HFFc6 (cell line): ENCODE data around the gene ALK. TPM values are rescaled to one million over a fixed set of nuclear protein-coding genes. Genes with fewer than 3 reads are reported as not detected.

Source experiments
- DNase-seq: peaks from one replicate; pipeline ENCODE4 v3.0.0-alpha.2; 2018
- H3K27ac Mint-ChIP-seq: 2 replicates; pipeline ENCODE4 v1.8.0; 2020; ENCODE audit warnings: mild to moderate bottlenecking, mixed read lengths
- H3K27me3 Mint-ChIP-seq: 2 replicates; pipeline ENCODE4 v1.8.0; 2021; ENCODE audit warnings: mild to moderate bottlenecking, moderate library complexity, mixed read lengths; ENCODE audit not compliant: insufficient read depth
- H3K36me3 Mint-ChIP-seq: 2 replicates; pipeline ENCODE4 v1.8.0; 2021; ENCODE audit warnings: low read depth, mixed read lengths
- H3K4me1 Mint-ChIP-seq: 2 replicates; pipeline ENCODE4 v1.8.0; 2020; ENCODE audit warnings: low read depth, mixed read lengths
- H3K4me3 Mint-ChIP-seq: 2 replicates; pipeline ENCODE4 v1.8.0; 2020; ENCODE audit warnings: mild to moderate bottlenecking, moderate library complexity, mixed read lengths
- H3K9me3 Mint-ChIP-seq: 2 replicates; pipeline ENCODE4 v1.8.0; 2020; ENCODE audit warnings: mild to moderate bottlenecking, mixed read lengths
- CTCF ChIP-seq: fragments of 200-600 bp; sonication (generic); IDR thresholded peaks from 2 replicates; pipeline ENCODE4 v1.5.0; 2021; ENCODE audit warnings: antibody characterized with exemption, mild to moderate bottlenecking
- total RNA-seq, 6 experiments: library from RNA; stranded (reverse); fragmentation: NEBNext Ultra II Directional; extraction: Animal tissue kit (Norgen Biotek cat#: 25700); gene quantifications; 2 replicates in 1 of 6; 3 replicates in 5 of 6; pipeline ENCODE4 v1.2.3, GENCODE V29; 2021

ALK gene
- total RNA-seq, 6 experiments from 2014 or later, result not detected

- no peaks in the 10 kb centered on the region for H3K9me3 Mint-ChIP-seq
- H3K27me3 Mint-ChIP-seq, result peaks cover 39% of the 10 kb centered on the region
- no peak overlapping the region for H3K4me3 Mint-ChIP-seq
- no peak overlapping the region for H3K27ac Mint-ChIP-seq
- no peaks in the 10 kb centered on the region for H3K36me3 Mint-ChIP-seq
- TF ChIP-seq CTCF, result peak; percentile 81
- peak; percentile 33 for DNase-seq
- H3K4me1 Mint-ChIP-seq, result no peaks in the 10 kb centered on the region
Observed at GRCh38 chr2:29238497-29238896, 682.9 kb downstream of the ALK start.

GRCh38 chr2:29236074-29236473, 685.3 kb downstream of the ALK start:
- no peak for TF ChIP-seq CTCF
- no peaks in the 10 kb centered on the region for H3K36me3 Mint-ChIP-seq
- no peak overlapping the region for H3K27ac Mint-ChIP-seq
- no peaks in the 10 kb centered on the region for H3K9me3 Mint-ChIP-seq
- DNase-seq, result no peak
- H3K27me3 Mint-ChIP-seq, result peaks cover 51% of the 10 kb centered on the region
- no peak overlapping the region for H3K4me3 Mint-ChIP-seq
- no peaks in the 10 kb centered on the region for H3K4me1 Mint-ChIP-seq

- Mint-ChIP-seq H3K27ac (no peak overlapping the region), H3K27me3 (peaks cover 50% of the 10 kb centered on the region), H3K4me1 (no peaks in the 10 kb centered on the region), H3K9me3 (no peaks in the 10 kb centered on the region), H3K36me3 (no peaks in the 10 kb centered on the region), H3K4me3 (no peak overlapping the region)
- TF ChIP-seq CTCF, result no peak
- DNase-seq, result no peak
Observed at GRCh38 chr2:29235411-29235810, 686.0 kb downstream of the ALK start.

GRCh38 chr2:29233428-29233827, 688.0 kb downstream of the ALK start:
- H3K4me3 Mint-ChIP-seq, result no peak overlapping the region
- peaks cover 1% of the 10 kb centered on the region for H3K4me1 Mint-ChIP-seq
- no peak overlapping the region for H3K27ac Mint-ChIP-seq
- no peak for DNase-seq
- peaks cover 54% of the 10 kb centered on the region for H3K27me3 Mint-ChIP-seq
- no peaks in the 10 kb centered on the region for H3K9me3 Mint-ChIP-seq
- H3K36me3 Mint-ChIP-seq, result no peaks in the 10 kb centered on the region
- no peak for TF ChIP-seq CTCF

GRCh38 chr2:29232041-29232440, 689.3 kb downstream of the ALK start:
- DNase-seq, result no peak
- no peaks in the 10 kb centered on the region for H3K36me3 Mint-ChIP-seq
- no peak overlapping the region for H3K27ac Mint-ChIP-seq
- no peak for TF ChIP-seq CTCF
- H3K9me3 Mint-ChIP-seq, result no peaks in the 10 kb centered on the region
- H3K4me1 Mint-ChIP-seq, result peaks cover 12% of the 10 kb centered on the region
- peaks cover 53% of the 10 kb centered on the region for H3K27me3 Mint-ChIP-seq
- H3K4me3 Mint-ChIP-seq, result no peak overlapping the region

GRCh38 chr2:29229640-29230039, 691.7 kb downstream of the ALK start:
- Mint-ChIP-seq H3K27me3 (peaks cover 57% of the 10 kb centered on the region), H3K9me3 (no peaks in the 10 kb centered on the region), H3K4me1 (peaks cover 13% of the 10 kb centered on the region), H3K4me3 (no peak overlapping the region), H3K36me3 (no peaks in the 10 kb centered on the region), H3K27ac (no peak overlapping the region)
- no peak for DNase-seq
- no peak for TF ChIP-seq CTCF
